ENCODE data around the gene FCHSD2. TPM values are rescaled to one million over a fixed set of nuclear protein-coding genes. Genes with fewer than 3 reads are reported as not detected.

The FCHSD2 gene
- total RNA-seq, 1 donor from 2014 or later = 10.0 TPM

GRCh38 chr11:72838691-72839305 is 303.3 kb downstream of the FCHSD2 start:
- no peak for FAIRE-seq
- peaks cover 4% of the 10 kb centered on the region for H3K36me3 ChIP-seq (ENCODE audit: control insufficient read depth, insufficient read depth, low read length)
- H3K27me3 ChIP-seq (ENCODE audit: control insufficient read depth, insufficient read depth, low read length) = no peaks in the 10 kb centered on the region
- DNase-seq (ENCODE audit: low read depth) = peak; percentile 89
- no peak for TF ChIP-seq CTCF (IDR thresholded peaks at IDR 0.05; ENCODE audit: insufficient read depth, low read length, severe bottlenecking)
- H3K4me3 ChIP-seq (ENCODE audit: low read depth, low read length) = no peak overlapping the region

- DNase-seq (ENCODE audit: low read depth) = no peak
- Histone ChIP-seq H3K36me3 (ENCODE audit: control insufficient read depth, insufficient read depth, low read length) (no peaks in the 10 kb centered on the region), H3K27me3 (ENCODE audit: control insufficient read depth, insufficient read depth, low read length) (no peaks in the 10 kb centered on the region), H3K4me3 (ENCODE audit: low read depth, low read length) (no peak overlapping the region)
- no peak for FAIRE-seq
- no peak for TF ChIP-seq CTCF (IDR thresholded peaks at IDR 0.05; ENCODE audit: insufficient read depth, low read length, severe bottlenecking)
These were observed 306.0 kb downstream of the FCHSD2 start for GRCh38 chr11:72836111-72836510.

GRCh38 chr11:72834905-72835304 is 307.2 kb downstream of the FCHSD2 start:
- Histone ChIP-seq H3K4me3 (ENCODE audit: low read depth, low read length) (no peak overlapping the region), H3K27me3 (ENCODE audit: control insufficient read depth, insufficient read depth, low read length) (no peaks in the 10 kb centered on the region), H3K36me3 (ENCODE audit: control insufficient read depth, insufficient read depth, low read length) (peaks cover under 1% of the 10 kb centered on the region)
- DNase-seq (ENCODE audit: low read depth) = no peak
- no peak for FAIRE-seq
- no peak for TF ChIP-seq CTCF (IDR thresholded peaks at IDR 0.05; ENCODE audit: insufficient read depth, low read length, severe bottlenecking)

GRCh38 chr11:72833811-72834493 is 308.2 kb downstream of the FCHSD2 start:
- Histone ChIP-seq H3K4me3 (ENCODE audit: low read depth, low read length) (no peak overlapping the region), H3K36me3 (ENCODE audit: control insufficient read depth, insufficient read depth, low read length) (peaks cover 3% of the 10 kb centered on the region), H3K27me3 (ENCODE audit: control insufficient read depth, insufficient read depth, low read length) (no peaks in the 10 kb centered on the region)
- no peak for TF ChIP-seq CTCF (IDR thresholded peaks at IDR 0.05; ENCODE audit: insufficient read depth, low read length, severe bottlenecking)
- DNase-seq (ENCODE audit: low read depth) (no peak), FAIRE-seq (no peak)

GRCh38 chr11:72833083-72833733 is 308.9 kb downstream of the FCHSD2 start:
- no peaks in the 10 kb centered on the region for H3K27me3 ChIP-seq (ENCODE audit: control insufficient read depth, insufficient read depth, low read length)
- H3K4me3 ChIP-seq (ENCODE audit: low read depth, low read length) = no peak overlapping the region
- FAIRE-seq (peak; percentile 7), DNase-seq (ENCODE audit: low read depth) (no peak)
- no peak for TF ChIP-seq CTCF (IDR thresholded peaks at IDR 0.05; ENCODE audit: insufficient read depth, low read length, severe bottlenecking)
- peaks cover 5% of the 10 kb centered on the region for H3K36me3 ChIP-seq (ENCODE audit: control insufficient read depth, insufficient read depth, low read length)

All from bronchial epithelial cell (primary cell).